Activated naive CD8-positive, alpha-beta T cell treated with anti-CD3 and anti-CD28 coated beads, Interleukin-2, amount 10 ng/mL, durations not matched to agents 7 days and 5 days (primary cell): ENCODE measurements around the gene DGAT2L6. TPM values are rescaled to one million over a fixed set of nuclear protein-coding genes. Genes with fewer than 3 reads are reported as not detected.
"Not testable (repeated sequence)": the region's sequence is repeated elsewhere in the genome, so short reads cannot be mapped to it uniquely, and the experiment has no call there.

Source experiments
- ATAC-seq: fragments of 150-1000 bp; cut with Tn5 transposase; one replicate; pipeline ENCODE4 v1.10.0; 2021; ENCODE audit warnings: low read depth, moderate library complexity
- POLR2A ChIA-PET: fragments of 350-600 bp; sonication (Branson Sonifier 250); formaldehyde crosslinking; loops from one replicate; lab custom pipeline; 2021; ENCODE audit warnings: antibody characterized with exemption; lab: Charles Lee
- DNase-seq: peaks from one replicate; pipeline ENCODE4 v3.0.0; 2021
- H3K27ac Mint-ChIP-seq: one replicate; pipeline ENCODE4 v1.8.0; 2022; ENCODE audit warnings: mild to moderate bottlenecking, mixed read lengths
- H3K27me3 Mint-ChIP-seq: one replicate; pipeline ENCODE4 v1.8.0; 2022; ENCODE audit warnings: mild to moderate bottlenecking, moderate library complexity, mixed read lengths
- H3K36me3 Mint-ChIP-seq: one replicate; pipeline ENCODE4 v1.8.0; 2021; ENCODE audit warnings: mild to moderate bottlenecking, mixed read lengths
- H3K4me1 Mint-ChIP-seq: one replicate; pipeline ENCODE4 v1.8.0; 2021; ENCODE audit warnings: mixed read lengths
- H3K4me3 Mint-ChIP-seq: one replicate; pipeline ENCODE4 v1.8.0; 2022; ENCODE audit warnings: mild to moderate bottlenecking, moderate library complexity, mixed read lengths
- H3K9me3 Mint-ChIP-seq: one replicate; pipeline ENCODE4 v1.8.0; 2021; ENCODE audit warnings: mixed read lengths
- total RNA-seq, 2 experiments: library from RNA; stranded (reverse); gene quantifications; one replicate each; pipeline ENCODE4 v1.2.3, GENCODE V29; 2021

The DGAT2L6 gene
- total RNA-seq, 2 experiments from 2014 or later: not detected

DNA sequence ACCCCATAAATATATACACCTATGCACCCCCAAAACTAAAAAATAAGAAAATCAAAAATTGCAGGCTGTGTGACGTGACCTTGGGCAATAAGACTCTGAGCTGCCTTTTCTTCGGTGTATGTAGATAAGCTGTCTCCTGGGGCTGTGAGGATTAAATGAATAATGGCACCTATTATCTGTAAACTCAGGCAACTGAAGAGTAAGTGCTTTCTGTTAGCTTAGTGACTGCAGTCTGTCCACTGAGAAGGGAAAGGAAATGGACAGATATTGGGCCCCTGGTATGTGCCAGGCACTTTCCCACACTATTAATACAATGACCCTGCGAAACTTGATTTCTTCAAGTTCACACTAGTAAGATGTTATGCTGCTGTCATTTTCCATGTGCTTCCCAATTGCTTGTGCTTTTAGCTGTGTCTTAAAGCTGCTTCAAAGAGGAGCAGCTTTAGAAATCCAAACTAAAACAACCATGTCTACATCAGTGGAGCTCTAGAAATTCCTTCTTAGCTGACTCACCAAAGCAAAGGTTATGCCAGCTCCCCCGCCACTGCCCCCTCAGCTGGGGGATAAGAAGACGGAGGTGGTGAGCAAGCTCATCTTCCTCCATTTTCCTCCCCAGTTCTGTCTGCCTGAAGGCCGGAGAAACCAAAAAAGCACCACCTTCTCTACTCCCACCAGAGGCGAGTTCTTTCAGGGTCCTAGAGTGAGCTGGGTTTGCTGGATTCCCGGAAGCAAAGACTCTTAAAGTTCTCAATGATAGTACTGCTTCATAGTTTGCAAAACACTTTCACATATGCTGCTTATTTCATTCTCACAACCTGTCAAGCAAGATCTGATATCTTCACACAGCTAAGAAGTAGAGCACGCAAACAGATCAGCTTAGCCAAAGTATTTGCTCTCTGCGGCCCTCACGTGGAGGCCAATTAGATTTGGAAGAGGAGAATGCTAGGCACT lies 8.8 kb upstream of the DGAT2L6 start:
- Mint-ChIP-seq H3K4me3 (no peak overlapping the region), H3K4me1 (peaks cover 8% of the 10 kb centered on the region), H3K27ac (no peak overlapping the region), H3K9me3 (no peaks in the 10 kb centered on the region), H3K27me3 (peaks cover 3% of the 10 kb centered on the region), H3K36me3 (peaks cover 7% of the 10 kb centered on the region)
- POLR2A ChIA-PET: no interaction called here
- DNase-seq (no peak), ATAC-seq (no peak)

- POLR2A ChIA-PET: no interaction called here
- H3K4me3 Mint-ChIP-seq: no peak overlapping the region
- ATAC-seq (no peak), DNase-seq (no peak)
- H3K4me1 Mint-ChIP-seq: peaks cover 8% of the 10 kb centered on the region
- no peak overlapping the region for H3K27ac Mint-ChIP-seq
- peaks cover 3% of the 10 kb centered on the region for H3K27me3 Mint-ChIP-seq
- H3K9me3 Mint-ChIP-seq: no peaks in the 10 kb centered on the region
- H3K36me3 Mint-ChIP-seq: peaks cover 7% of the 10 kb centered on the region
These were observed 8.0 kb upstream of the DGAT2L6 start for GRCh38 chrX:70169281-70169680.

DNA sequence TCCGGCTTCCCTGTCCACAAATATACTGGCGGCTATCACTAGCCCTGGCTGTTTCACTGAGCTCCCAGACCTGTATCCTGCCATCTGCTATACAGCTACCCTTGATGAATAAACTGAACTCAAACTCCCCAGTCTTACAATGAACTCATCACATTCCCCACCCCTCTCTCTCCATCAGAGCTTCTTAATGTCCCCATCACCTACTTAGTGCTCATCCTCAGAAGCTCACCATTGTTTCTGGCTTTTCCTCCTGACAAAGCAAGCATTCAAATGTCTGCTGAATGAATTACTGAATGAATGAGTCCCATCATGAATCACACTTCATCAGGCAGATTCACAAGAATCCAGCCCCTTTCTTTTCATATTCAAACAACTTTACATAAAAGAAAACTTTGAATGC lies 5.7 kb upstream of the DGAT2L6 start:
- no peak for DNase-seq
- Mint-ChIP-seq H3K27ac (no peak overlapping the region), H3K36me3 (no peaks in the 10 kb centered on the region), H3K9me3 (no peaks in the 10 kb centered on the region), H3K27me3 (peaks cover 4% of the 10 kb centered on the region), H3K4me1 (peaks cover 4% of the 10 kb centered on the region), H3K4me3 (no peak overlapping the region)
- ATAC-seq: no peak
- POLR2A ChIA-PET: no interaction called here

- ATAC-seq (no peak), DNase-seq (no peak)
- POLR2A ChIA-PET: no interaction called here
- peaks cover 4% of the 10 kb centered on the region for H3K27me3 Mint-ChIP-seq
- no peak overlapping the region for H3K4me3 Mint-ChIP-seq
- H3K4me1 Mint-ChIP-seq: peaks cover 3% of the 10 kb centered on the region
- no peaks in the 10 kb centered on the region for H3K9me3 Mint-ChIP-seq
- no peak overlapping the region for H3K27ac Mint-ChIP-seq
- no peaks in the 10 kb centered on the region for H3K36me3 Mint-ChIP-seq
These were observed 5.1 kb upstream of the DGAT2L6 start for GRCh38 chrX:70172221-70172620.

- Mint-ChIP-seq H3K4me3 (no peak overlapping the region), H3K36me3 (no peaks in the 10 kb centered on the region), H3K27me3 (peaks cover 4% of the 10 kb centered on the region), H3K9me3 (no peaks in the 10 kb centered on the region), H3K27ac (no peak overlapping the region), H3K4me1 (peaks cover 3% of the 10 kb centered on the region)
- POLR2A ChIA-PET: no interaction called here
- ATAC-seq (no peak), DNase-seq (no peak)
These were observed 4.3 kb upstream of the DGAT2L6 start for GRCh38 chrX:70172964-70173363.

GRCh38 chrX:70174754-70175153 lies 2.5 kb upstream of the DGAT2L6 start:
- no peak for ATAC-seq
- Mint-ChIP-seq H3K4me1 (peaks cover 3% of the 10 kb centered on the region), H3K27me3 (peaks cover 4% of the 10 kb centered on the region), H3K4me3 (no peak overlapping the region), H3K27ac (no peak overlapping the region), H3K9me3 (no peaks in the 10 kb centered on the region), H3K36me3 (no peaks in the 10 kb centered on the region)
- DNase-seq: no peak
- POLR2A ChIA-PET: no interaction called here

DNA sequence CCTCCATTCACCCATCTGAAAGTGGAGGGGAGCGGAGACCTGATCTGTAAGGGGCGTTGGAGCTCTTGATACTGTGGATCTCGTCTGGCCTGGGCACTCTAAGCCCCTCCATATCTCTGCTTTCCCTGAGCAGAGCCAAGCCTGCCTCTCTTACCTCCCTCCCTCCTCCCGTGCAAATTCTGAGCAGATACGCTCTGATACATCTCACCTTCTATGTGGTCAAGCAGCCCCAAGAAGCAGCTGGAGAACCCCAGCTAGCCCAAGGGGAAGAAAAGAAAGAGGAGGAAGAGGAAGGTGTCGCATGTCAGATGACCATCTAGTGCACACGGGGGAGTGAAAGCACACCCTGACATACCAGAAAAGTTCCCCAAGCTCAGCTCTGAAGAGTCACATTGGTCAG lies 1.9 kb upstream of the DGAT2L6 start:
- DNase-seq (no peak), ATAC-seq (no peak)
- no peaks in the 10 kb centered on the region for H3K9me3 Mint-ChIP-seq
- H3K27ac Mint-ChIP-seq: no peak overlapping the region
- no peak overlapping the region for H3K4me3 Mint-ChIP-seq
- peaks cover 3% of the 10 kb centered on the region for H3K4me1 Mint-ChIP-seq
- H3K27me3 Mint-ChIP-seq: peaks cover 4% of the 10 kb centered on the region
- POLR2A ChIA-PET: no interaction called here
- H3K36me3 Mint-ChIP-seq: no peaks in the 10 kb centered on the region

DNA sequence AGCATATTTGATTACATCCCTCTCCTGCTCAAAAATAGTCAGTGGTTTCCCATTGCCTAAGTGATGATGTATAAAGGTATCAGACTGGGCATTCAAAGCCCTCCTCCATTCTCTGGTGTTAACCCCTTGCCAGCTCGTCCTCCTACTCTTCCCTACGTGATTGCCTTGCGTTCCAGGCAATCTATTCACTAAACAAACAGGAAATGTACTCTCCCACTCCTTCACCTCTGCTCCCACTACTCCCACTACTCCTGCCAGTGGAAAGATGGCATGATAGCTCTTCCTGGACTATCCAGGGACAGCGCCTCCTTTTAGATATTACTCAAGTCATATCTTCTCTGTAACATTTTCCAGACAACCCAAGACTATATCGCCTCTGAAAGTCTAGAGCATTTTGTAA lies 5.8 kb downstream of the DGAT2L6 start:
- Mint-ChIP-seq H3K27me3 (no peaks in the 10 kb centered on the region), H3K9me3 (no peaks in the 10 kb centered on the region), H3K4me3 (no peak overlapping the region), H3K36me3 (no peaks in the 10 kb centered on the region), H3K4me1 (peaks cover 3% of the 10 kb centered on the region), H3K27ac (no peak overlapping the region)
- DNase-seq (no peak), ATAC-seq (no peak)
- POLR2A ChIA-PET: no interaction called here

GRCh38 chrX:70190225-70190624 lies 12.9 kb downstream of the DGAT2L6 start:
- DNase-seq (no peak), ATAC-seq (no peak)
- peaks cover 18% of the 10 kb centered on the region for H3K27me3 Mint-ChIP-seq
- POLR2A ChIA-PET: no interaction called here
- H3K36me3 Mint-ChIP-seq: no peaks in the 10 kb centered on the region
- no peak overlapping the region for H3K4me3 Mint-ChIP-seq
- no peak overlapping the region for H3K27ac Mint-ChIP-seq
- H3K4me1 Mint-ChIP-seq: no peaks in the 10 kb centered on the region
- no peaks in the 10 kb centered on the region for H3K9me3 Mint-ChIP-seq

DNA sequence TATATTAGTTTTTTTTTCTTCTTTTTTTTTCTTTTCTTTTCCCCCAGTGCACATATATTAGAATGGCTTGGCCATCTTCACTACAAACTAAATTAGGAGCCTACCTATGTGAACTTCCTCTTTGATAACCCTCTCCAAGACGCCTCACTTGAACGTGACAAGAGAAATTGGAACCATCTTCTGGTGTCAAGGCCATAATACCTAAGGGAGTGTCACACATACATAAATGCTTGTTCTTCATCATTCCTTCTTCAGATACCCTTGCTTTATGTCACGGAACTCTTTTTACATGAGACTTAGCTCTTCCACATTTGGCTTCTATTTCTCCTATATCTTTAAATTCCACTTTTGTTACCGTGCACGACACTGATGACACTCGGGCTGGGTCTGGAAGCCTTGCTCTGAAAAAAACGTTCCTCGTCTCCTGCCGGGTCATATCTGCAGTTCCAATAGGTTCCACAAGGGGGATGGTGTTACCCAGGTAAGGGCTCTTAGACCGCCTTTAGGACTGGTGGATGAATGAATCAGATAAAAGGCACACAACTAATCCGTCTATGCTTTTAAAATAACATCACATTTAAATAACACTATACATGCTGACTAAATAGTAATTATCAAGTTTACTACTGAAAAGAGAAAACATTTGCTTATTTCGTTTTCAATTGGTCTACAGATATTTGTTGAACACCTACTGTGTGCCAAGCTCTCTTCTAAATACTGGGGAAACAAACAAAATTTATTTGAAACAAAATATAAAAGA lies 19.9 kb downstream of the DGAT2L6 start:
- ATAC-seq: peak; percentile 61
- Mint-ChIP-seq H3K4me1 (peaks cover 3% of the 10 kb centered on the region), H3K27ac (no peak overlapping the region), H3K36me3 (no peaks in the 10 kb centered on the region), H3K9me3 (no peaks in the 10 kb centered on the region), H3K27me3 (peaks cover 8% of the 10 kb centered on the region), H3K4me3 (peak overlapping the region; percentile 61)
- POLR2A ChIA-PET: no interaction called here
- peak; percentile 27 for DNase-seq

DNA sequence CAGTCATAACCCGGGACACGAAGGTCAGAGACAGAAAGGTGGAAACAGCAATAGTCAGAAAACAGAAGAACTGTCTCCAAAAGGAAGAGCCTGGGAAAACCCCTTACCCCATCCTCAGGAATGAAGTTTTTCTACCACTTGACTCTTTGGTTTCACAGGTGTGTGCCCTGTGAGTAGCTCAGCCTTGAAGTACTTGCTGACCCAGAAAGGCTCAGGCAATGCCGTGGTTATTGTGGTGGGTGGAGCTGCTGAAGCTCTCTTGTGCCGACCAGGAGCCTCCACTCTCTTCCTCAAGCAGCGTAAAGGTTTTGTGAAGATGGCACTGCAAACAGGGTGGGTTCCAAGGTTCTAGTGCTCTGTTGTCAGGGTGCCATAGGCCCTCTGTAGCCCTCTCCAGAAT lies 24.4 kb downstream of the DGAT2L6 start:
- peaks cover 3% of the 10 kb centered on the region for H3K4me1 Mint-ChIP-seq

DNA sequence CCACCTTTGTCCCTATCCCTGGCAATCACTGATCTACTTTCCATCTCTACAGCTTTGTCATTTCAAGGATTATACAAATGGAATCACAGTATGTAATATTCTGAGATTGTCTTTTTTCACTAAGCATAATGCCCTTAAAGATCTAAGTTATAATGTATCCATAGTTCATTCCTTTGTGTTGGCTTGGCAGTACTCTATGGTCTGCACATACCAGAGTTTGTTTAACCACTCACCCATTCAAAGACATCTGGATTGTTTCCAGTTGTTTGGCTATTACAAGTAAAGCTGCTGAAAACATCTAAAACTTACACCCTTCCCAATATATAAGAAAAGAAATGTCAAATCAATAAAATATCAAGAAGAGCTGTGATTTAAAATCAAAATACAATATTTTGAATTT lies 31.2 kb downstream of the DGAT2L6 start:
- no peak for DNase-seq
- Mint-ChIP-seq H3K27me3 (peaks cover 7% of the 10 kb centered on the region), H3K36me3 (no peaks in the 10 kb centered on the region), H3K4me3 (no peak overlapping the region), H3K4me1 (no peaks in the 10 kb centered on the region), H3K9me3 (no peaks in the 10 kb centered on the region), H3K27ac (no peak overlapping the region)
- POLR2A ChIA-PET: no interaction called here
- no peak for ATAC-seq

More for the DNA sequence above, 24.4 kb downstream of the DGAT2L6 start:
- POLR2A ChIA-PET: no interaction called here
- Mint-ChIP-seq H3K9me3 (no peaks in the 10 kb centered on the region), H3K27ac (no peak overlapping the region), H3K4me3 (no peak overlapping the region), H3K27me3 (no peaks in the 10 kb centered on the region), H3K36me3 (no peaks in the 10 kb centered on the region)
- DNase-seq (no peak), ATAC-seq (no peak)

GRCh38 chrX:70209570-70209969 lies 32.3 kb downstream of the DGAT2L6 start:
- DNase-seq, H3K36me3 Mint-ChIP-seq, H3K27ac Mint-ChIP-seq, H3K4me3 Mint-ChIP-seq, H3K9me3 Mint-ChIP-seq, H3K27me3 Mint-ChIP-seq, POLR2A ChIA-PET, H3K4me1 Mint-ChIP-seq, ATAC-seq: not testable (repeated sequence)
